OCI-LY1 (cell line): ENCODE data around the gene NUP93.

Experiments
- EZH2 ChIP-seq: fragments of 200-600 bp; sonication (generic), shearing (Covaris generic); IDR thresholded peaks from 2 replicates; pipeline ENCODE4 v1.8.0; 2017; ENCODE audit warnings: borderline replicate concordance, mixed run types, mild to moderate bottlenecking, antibody characterized with exemption, low read length, moderate library complexity, mixed read lengths
- TF ChIP-seq, protein P1 (sequence below): fragments of 200-600 bp; sonication (generic), shearing (Covaris generic); IDR thresholded peaks from 2 replicates; pipeline ENCODE4 v1.5.1; 2017; ENCODE audit warnings: mild to moderate bottlenecking, antibody characterized with exemption, low read length, moderate library complexity, mixed read lengths

- TF ChIP-seq, protein P1, sequence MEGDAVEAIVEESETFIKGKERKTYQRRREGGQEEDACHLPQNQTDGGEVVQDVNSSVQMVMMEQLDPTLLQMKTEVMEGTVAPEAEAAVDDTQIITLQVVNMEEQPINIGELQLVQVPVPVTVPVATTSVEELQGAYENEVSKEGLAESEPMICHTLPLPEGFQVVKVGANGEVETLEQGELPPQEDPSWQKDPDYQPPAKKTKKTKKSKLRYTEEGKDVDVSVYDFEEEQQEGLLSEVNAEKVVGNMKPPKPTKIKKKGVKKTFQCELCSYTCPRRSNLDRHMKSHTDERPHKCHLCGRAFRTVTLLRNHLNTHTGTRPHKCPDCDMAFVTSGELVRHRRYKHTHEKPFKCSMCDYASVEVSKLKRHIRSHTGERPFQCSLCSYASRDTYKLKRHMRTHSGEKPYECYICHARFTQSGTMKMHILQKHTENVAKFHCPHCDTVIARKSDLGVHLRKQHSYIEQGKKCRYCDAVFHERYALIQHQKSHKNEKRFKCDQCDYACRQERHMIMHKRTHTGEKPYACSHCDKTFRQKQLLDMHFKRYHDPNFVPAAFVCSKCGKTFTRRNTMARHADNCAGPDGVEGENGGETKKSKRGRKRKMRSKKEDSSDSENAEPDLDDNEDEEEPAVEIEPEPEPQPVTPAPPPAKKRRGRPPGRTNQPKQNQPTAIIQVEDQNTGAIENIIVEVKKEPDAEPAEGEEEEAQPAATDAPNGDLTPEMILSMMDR, result no peak
- TF ChIP-seq EZH2, result no peak
These were observed 159.3 kb downstream of the NUP93 start for GRCh38 chr16:56889206-56889605.
